Chondrocyte (in vitro differentiated cells): ENCODE results near the gene TBP. TPM values are rescaled to one million over a fixed set of nuclear protein-coding genes. Genes with fewer than 3 reads are reported as not detected.

Source experiments
- DNase-seq: peaks from one replicate; pipeline ENCODE4 v3.0.0; 2021; ENCODE audit warnings: mixed read lengths, low spot score
- H3K27ac Mint-ChIP-seq: one replicate; pipeline ENCODE4 v1.8.0; 2021; ENCODE audit warnings: mild to moderate bottlenecking, moderate library complexity, mixed read lengths; ENCODE audit not compliant: unreplicated experiment
- H3K27me3 Mint-ChIP-seq: 2 replicates; pipeline ENCODE4 v1.8.0; 2021; ENCODE audit warnings: low read depth, mixed read lengths
- H3K36me3 Mint-ChIP-seq: 2 replicates; pipeline ENCODE4 v1.8.0; 2021; ENCODE audit warnings: low read depth, mixed read lengths
- H3K4me1 Mint-ChIP-seq: 2 replicates; pipeline ENCODE4 v1.8.0; 2021; ENCODE audit warnings: low read depth, mild to moderate bottlenecking, mixed read lengths
- H3K4me3 Mint-ChIP-seq: one replicate; pipeline ENCODE4 v1.8.0; 2021; ENCODE audit warnings: mild to moderate bottlenecking, moderate library complexity, mixed read lengths; ENCODE audit not compliant: unreplicated experiment
- H3K9me3 Mint-ChIP-seq: 2 replicates; pipeline ENCODE4 v1.8.0; 2021; ENCODE audit warnings: low read depth, mixed read lengths
- total RNA-seq: library from RNA; stranded (reverse); gene quantifications from 3 replicates; pipeline ENCODE4 v1.2.1, GENCODE V29; 2021
- TF ChIP-seq, protein P1 (sequence below): fragments of 200-600 bp; sonication (generic); IDR thresholded peaks from 2 replicates; pipeline ENCODE4 v1.5.0; 2021; ENCODE audit warnings: antibody characterized with exemption, mild to moderate bottlenecking, moderate library complexity

Gene TBP
- total RNA-seq, 1 donor from 2014 or later = 13.2 TPM

DNA sequence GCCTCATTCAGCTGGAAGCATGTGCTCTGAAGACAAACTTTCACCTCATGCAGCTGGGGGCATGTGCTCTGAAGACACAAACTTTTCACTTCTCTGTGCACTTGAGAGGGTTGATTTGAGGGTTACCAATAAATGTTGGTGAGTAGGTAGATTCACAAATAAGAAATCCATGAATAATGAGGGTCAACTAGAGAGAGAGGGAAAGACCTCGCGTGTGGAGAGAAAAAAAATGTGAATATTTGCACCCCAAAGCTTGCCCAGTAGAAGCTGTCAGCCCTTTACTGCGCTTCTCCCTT lies 44.5 kb upstream of the TBP start:
- H3K36me3 Mint-ChIP-seq = no peaks in the 10 kb centered on the region
- peaks cover under 1% of the 10 kb centered on the region for H3K9me3 Mint-ChIP-seq
- TF ChIP-seq, protein P1, sequence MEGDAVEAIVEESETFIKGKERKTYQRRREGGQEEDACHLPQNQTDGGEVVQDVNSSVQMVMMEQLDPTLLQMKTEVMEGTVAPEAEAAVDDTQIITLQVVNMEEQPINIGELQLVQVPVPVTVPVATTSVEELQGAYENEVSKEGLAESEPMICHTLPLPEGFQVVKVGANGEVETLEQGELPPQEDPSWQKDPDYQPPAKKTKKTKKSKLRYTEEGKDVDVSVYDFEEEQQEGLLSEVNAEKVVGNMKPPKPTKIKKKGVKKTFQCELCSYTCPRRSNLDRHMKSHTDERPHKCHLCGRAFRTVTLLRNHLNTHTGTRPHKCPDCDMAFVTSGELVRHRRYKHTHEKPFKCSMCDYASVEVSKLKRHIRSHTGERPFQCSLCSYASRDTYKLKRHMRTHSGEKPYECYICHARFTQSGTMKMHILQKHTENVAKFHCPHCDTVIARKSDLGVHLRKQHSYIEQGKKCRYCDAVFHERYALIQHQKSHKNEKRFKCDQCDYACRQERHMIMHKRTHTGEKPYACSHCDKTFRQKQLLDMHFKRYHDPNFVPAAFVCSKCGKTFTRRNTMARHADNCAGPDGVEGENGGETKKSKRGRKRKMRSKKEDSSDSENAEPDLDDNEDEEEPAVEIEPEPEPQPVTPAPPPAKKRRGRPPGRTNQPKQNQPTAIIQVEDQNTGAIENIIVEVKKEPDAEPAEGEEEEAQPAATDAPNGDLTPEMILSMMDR = no peak
- no peak for DNase-seq
- no peak overlapping the region for H3K4me3 Mint-ChIP-seq
- H3K27me3 Mint-ChIP-seq = peaks cover 2% of the 10 kb centered on the region
- no peaks in the 10 kb centered on the region for H3K4me1 Mint-ChIP-seq
- no peak overlapping the region for H3K27ac Mint-ChIP-seq

- peak; percentile 42 for DNase-seq
- TF ChIP-seq, protein P1 = no peak
- no peaks in the 10 kb centered on the region for H3K4me1 Mint-ChIP-seq
- no peaks in the 10 kb centered on the region for H3K36me3 Mint-ChIP-seq
- H3K27ac Mint-ChIP-seq = no peak overlapping the region
- H3K4me3 Mint-ChIP-seq = no peak overlapping the region
- H3K27me3 Mint-ChIP-seq = peaks cover 2% of the 10 kb centered on the region
- peaks cover 5% of the 10 kb centered on the region for H3K9me3 Mint-ChIP-seq
Observed at GRCh38 chr6:170510631-170511030, 43.5 kb upstream of the TBP start.

DNA sequence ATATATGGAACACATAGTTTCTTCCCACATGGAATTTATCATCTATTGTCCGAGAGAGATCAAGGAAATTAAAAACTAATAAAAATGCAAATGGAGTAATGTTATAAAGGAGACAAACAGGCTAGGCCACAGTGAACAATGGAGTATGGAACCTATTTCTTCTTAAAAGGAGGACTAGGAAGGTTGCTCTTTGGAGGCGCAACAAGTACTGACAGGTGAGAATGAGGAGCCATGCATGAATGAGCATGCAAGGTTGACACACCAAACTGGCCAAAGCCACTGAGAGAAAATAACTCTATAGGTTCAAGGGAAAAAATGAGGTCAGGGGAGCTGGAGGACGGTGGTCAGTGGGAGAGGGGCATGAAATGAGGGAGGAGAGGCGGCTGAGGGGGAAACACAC lies 41.9 kb upstream of the TBP start:
- no peak for DNase-seq
- TF ChIP-seq, protein P1 = no peak
- H3K27ac Mint-ChIP-seq = no peak overlapping the region
- H3K9me3 Mint-ChIP-seq = peaks cover 5% of the 10 kb centered on the region
- H3K4me1 Mint-ChIP-seq = no peaks in the 10 kb centered on the region
- peaks cover 2% of the 10 kb centered on the region for H3K27me3 Mint-ChIP-seq
- H3K36me3 Mint-ChIP-seq = no peaks in the 10 kb centered on the region
- H3K4me3 Mint-ChIP-seq = no peak overlapping the region

DNA sequence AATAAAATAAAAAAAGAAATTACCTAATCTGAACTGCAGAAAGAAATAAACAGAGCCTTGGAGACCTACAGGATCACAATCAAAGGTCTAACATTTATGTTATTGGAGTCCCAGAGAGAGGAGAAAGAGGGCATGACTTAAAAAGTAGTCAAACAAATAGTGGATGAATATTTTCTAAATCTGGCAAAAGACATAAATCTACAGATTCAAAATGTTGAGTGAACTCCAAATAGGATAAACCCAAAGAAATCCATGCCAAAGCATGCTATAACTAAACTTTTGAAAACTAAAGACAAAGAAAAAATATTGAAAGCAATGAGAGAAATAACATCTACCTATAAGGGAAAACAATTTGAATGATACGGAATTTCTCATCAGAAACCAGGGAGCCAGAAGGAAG lies 39.3 kb upstream of the TBP start:
- Mint-ChIP-seq H3K27me3 (peaks cover 8% of the 10 kb centered on the region), H3K36me3 (no peaks in the 10 kb centered on the region), H3K4me1 (no peaks in the 10 kb centered on the region), H3K4me3 (no peak overlapping the region), H3K9me3 (peaks cover 6% of the 10 kb centered on the region), H3K27ac (no peak overlapping the region)
- TF ChIP-seq, protein P1 = no peak
- no peak for DNase-seq

DNA sequence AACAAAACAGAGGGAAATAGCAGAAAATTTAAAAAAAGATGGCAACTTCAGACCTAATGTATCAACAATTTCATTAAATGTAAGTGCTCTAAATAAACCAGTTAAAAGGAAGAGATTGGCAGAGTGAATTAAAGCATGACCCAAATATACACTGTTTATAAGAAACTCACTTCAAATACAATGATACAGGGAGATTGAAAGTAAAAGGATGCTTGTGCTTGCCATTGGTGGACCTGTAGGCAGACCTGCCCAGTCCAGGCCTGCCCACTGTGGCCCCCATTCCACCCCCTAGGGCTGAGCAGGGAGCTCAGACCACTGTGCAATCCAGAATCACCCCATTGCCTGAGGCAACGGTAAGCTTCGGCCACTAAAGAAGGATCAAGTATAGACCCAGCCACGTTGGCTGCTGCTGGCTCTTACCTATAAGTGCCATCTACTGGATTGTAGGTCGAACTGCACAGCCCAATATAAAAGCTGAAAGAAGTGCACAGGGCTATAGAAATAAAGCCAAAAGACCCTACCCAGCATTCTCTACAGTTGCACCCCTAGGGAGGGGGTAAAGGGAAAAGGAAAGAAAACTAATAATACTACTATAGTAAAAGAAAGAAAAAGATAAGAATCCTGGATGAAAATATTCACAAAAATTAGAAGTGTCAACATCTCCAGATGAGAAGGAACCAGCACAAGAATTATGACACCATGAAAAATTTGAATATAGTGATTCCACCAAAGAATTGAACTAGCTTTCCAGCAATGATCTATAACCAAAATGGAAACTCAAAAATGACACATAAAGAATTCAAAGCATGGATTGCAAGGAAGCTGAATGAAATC lies 37.2 kb upstream of the TBP start:
- Mint-ChIP-seq H3K27me3 (peaks cover 16% of the 10 kb centered on the region), H3K36me3 (peaks cover 2% of the 10 kb centered on the region), H3K9me3 (peaks cover 16% of the 10 kb centered on the region), H3K4me1 (no peaks in the 10 kb centered on the region), H3K4me3 (no peak overlapping the region), H3K27ac (no peak overlapping the region)
- no peak for DNase-seq
- TF ChIP-seq, protein P1 = peak; percentile 91
